Right cardiac atrium (tissue), 5 donors: ENCODE measurements around the gene HBE1. TPM values are rescaled to one million over a fixed set of nuclear protein-coding genes. Genes with fewer than 3 reads are reported as not detected.

Experiments used
- ATAC-seq, 2 donors: fragments of 200-7000 bp; cut with Tn5 transposase; one replicate each; pipeline versions ENCODE4 v1.8.0 to v1.9.1; 2020; ENCODE audit warnings: moderate library complexity in 2 of 2, mild to moderate bottlenecking in 1 of 2
- DNase-seq, 3 donors: peaks; one replicate each; pipeline ENCODE4 v3.0.0-alpha.2; 2020
- H3K27ac ChIP-seq: one replicate; pipeline ENCODE4 v1.5.1; 2013; ENCODE audit warnings: mild to moderate bottlenecking, low read length, control low read depth, moderate library complexity
- H3K27me3 ChIP-seq: one replicate; pipeline ENCODE4 v1.6.1; 2013; ENCODE audit not compliant: control insufficient read depth, insufficient read depth
- H3K4me1 ChIP-seq: one replicate; pipeline ENCODE4 v1.6.1; 2013; ENCODE audit warnings: low read length; ENCODE audit not compliant: control insufficient read depth, insufficient read depth
- H3K4me3 ChIP-seq: one replicate; pipeline ENCODE4 v1.5.1; 2013; ENCODE audit warnings: low read length, control low read depth
- H3K9me3 ChIP-seq: one replicate; pipeline ENCODE4 v1.6.1; 2013; ENCODE audit warnings: low read length; ENCODE audit not compliant: control insufficient read depth
- WGBS: extraction: QIAGEN DNeasy Blood & Tissue Kit; methylation state at CpG from one replicate; pipeline ENCODE4 v1.1.7; 2013; 5-methylcytosine and 5-hydroxymethylcytosine counted together
- intact Hi-C, 4 donors: fragments of 100-400 bp; cut with DNase I; formaldehyde crosslinking; loops; one replicate each; pipeline versions ENCODE4 v1.11.0 to v1.14.0; 2022 to 2023
- polyA plus RNA-seq: library from polyadenylated mRNA; stranded (reverse); fragments of 200-250 nt; gene quantifications from one replicate; pipeline ENCODE4 v1.2.3, GENCODE V29; 2013
- total RNA-seq, 4 donors: library from RNA; stranded (reverse); fragmentation: NEBNext Ultra II Directional; extraction: Animal tissue kit (Norgen Biotek cat#: 25700); gene quantifications; one replicate each; pipeline ENCODE4 v1.2.1, GENCODE V29; 2021
- donor health status: healthy with polysubstance abuse.
- donor health status: DM: no; HTN: yes; CAD: no.
- donor health status: DM: no; HTN: no; CAD: no.
- donor health status: DM: no; HTN: yes; CAD: no; lungs with severe emphysema.
- donor health status: DM: yes; HTN: yes; CAD: no.

The HBE1 gene
- total and polyA plus RNA-seq, 5 donors, result 0.11 TPM; not detected in 4

DNA sequence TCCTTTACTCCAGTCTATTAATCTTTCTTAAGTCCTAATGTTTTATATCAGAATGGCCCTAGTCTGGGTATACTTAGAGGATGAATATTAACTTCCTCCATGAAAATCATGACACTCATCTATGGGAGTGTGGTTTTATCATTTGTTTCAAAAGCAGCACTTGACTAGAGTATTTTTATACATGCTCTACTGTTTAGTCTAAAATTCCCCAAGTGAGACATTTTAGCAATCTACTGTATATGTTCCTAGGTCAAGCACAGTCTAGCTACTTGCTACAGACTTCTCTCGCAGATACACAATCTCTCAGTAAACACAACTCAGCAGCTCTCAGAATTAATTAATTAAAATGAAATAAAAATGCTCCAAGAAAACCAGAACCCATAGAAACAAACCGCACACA lies 39.9 kb downstream of the HBE1 start:
- 79% methylated on average over 2 of the region's 2 CpGs for WGBS
- Histone ChIP-seq H3K27ac (no peak overlapping the region), H3K4me1 (no peaks in the 10 kb centered on the region), H3K9me3 (no peaks in the 10 kb centered on the region), H3K27me3 (no peaks in the 10 kb centered on the region), H3K4me3 (no peak overlapping the region)
- ATAC-seq (no peak), DNase-seq (no peak)
- intact Hi-C loops, result no loop called here

DNA sequence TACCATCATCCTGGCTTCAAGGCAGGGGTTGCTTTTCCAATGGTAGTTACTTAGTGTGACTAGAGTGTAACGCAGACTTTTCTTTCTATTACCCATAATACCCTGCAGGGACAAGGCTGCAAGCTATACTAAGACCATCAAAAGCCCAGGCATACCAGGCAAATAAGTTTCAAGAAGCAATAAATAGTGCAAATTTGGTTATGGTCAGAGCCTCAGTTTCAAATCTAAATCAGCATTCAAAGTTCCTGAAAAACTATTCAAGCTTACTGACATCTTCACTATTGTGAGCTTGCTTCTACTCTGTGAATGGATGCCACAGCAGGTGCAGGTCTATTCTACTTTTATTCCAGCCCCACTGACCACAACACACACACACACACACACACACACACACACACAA lies 40.4 kb downstream of the HBE1 start:
- H3K9me3 ChIP-seq, result no peaks in the 10 kb centered on the region
- no peak overlapping the region for H3K4me3 ChIP-seq
- H3K27ac ChIP-seq, result no peak overlapping the region
- no peaks in the 10 kb centered on the region for H3K4me1 ChIP-seq
- intact Hi-C loops, result no loop called here
- no peaks in the 10 kb centered on the region for H3K27me3 ChIP-seq
- DNase-seq (no peak), ATAC-seq (no peak)
- WGBS, result 90% methylated on average over 1 of the region's 1 CpG

DNA sequence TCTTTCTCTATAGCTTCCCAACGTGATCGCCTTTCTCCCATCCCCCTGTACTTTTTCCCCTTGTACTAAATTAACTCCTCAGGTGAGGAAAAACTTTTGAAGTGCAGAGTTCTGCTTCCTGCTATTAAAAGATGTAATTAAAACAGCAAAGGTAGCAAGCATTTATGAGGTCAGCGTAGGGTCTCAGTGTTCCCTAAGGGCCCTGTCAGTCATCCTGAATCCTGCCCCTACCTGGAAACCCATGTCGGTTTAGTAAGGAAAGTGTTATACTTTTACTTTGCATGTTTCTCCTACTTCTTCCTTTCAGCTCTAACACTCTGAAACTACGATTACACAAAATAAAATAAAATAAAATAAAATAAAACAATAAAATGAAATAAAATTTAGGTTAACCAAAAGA lies 41.6 kb downstream of the HBE1 start:
- DNase-seq (no peak), ATAC-seq (no peak)
- 73% methylated on average over 5 of the region's 5 CpGs for WGBS
- Histone ChIP-seq H3K27ac (no peak overlapping the region), H3K4me1 (no peaks in the 10 kb centered on the region), H3K4me3 (no peak overlapping the region), H3K27me3 (no peaks in the 10 kb centered on the region), H3K9me3 (no peaks in the 10 kb centered on the region)
- intact Hi-C loops, result no loop called here

DNA sequence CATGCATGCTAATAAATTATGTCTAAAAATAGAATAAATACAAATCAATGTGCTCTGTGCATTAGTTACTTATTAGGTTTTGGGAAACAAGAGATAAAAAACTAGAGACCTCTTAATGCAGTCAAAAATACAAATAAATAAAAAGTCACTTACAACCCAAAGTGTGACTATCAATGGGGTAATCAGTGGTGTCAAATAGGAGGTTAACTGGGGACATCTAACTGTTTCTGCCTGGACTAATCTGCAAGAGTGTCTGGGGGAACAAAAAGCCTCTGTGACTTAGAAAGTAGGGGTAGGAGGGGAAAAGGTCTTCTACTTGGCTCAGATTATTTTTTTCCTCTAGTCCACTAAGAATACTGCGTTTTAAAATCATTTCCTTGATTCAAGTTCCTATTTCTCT lies 42.1 kb downstream of the HBE1 start:
- Histone ChIP-seq H3K27me3 (no peaks in the 10 kb centered on the region), H3K4me3 (no peak overlapping the region), H3K27ac (no peak overlapping the region), H3K4me1 (no peaks in the 10 kb centered on the region), H3K9me3 (no peaks in the 10 kb centered on the region)
- DNase-seq (no peak), ATAC-seq (no peak)
- intact Hi-C loops, result no loop called here
- 34% methylated on average over 1 of the region's 1 CpG for WGBS

DNA sequence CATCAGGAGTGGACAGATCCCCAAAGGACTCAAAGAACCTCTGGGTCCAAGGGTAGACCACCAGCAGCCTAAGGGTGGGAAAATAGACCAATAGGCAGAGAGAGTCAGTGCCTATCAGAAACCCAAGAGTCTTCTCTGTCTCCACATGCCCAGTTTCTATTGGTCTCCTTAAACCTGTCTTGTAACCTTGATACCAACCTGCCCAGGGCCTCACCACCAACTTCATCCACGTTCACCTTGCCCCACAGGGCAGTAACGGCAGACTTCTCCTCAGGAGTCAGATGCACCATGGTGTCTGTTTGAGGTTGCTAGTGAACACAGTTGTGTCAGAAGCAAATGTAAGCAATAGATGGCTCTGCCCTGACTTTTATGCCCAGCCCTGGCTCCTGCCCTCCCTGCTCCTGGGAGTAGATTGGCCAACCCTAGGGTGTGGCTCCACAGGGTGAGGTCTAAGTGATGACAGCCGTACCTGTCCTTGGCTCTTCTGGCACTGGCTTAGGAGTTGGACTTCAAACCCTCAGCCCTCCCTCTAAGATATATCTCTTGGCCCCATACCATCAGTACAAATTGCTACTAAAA lies 42.9 kb downstream of the HBE1 start, which contains the start of gene HBB:
HBB (minus strand) TSS at position 340 of the 579 bp plus-strand sequence; CDS start at position 290, 50 bp downstream.
- Histone ChIP-seq H3K4me1 (no peaks in the 10 kb centered on the region), H3K9me3 (no peaks in the 10 kb centered on the region), H3K4me3 (no peak within 1 kb of the TSS), H3K27me3 (no peaks in the 10 kb centered on the region), H3K27ac (no peak within 1 kb of the TSS)
- intact Hi-C loops, result no loop called here
- DNase-seq (no peak), ATAC-seq (no peak)
- 80% methylated on average over 3 of the region's 3 CpGs for whole genome bisulfite sequencing

DNA sequence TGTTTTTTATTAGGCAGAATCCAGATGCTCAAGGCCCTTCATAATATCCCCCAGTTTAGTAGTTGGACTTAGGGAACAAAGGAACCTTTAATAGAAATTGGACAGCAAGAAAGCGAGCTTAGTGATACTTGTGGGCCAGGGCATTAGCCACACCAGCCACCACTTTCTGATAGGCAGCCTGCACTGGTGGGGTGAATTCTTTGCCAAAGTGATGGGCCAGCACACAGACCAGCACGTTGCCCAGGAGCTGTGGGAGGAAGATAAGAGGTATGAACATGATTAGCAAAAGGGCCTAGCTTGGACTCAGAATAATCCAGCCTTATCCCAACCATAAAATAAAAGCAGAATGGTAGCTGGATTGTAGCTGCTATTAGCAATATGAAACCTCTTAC lies 44.3 kb downstream of the HBE1 start:
- no peak overlapping the region for H3K4me3 ChIP-seq
- no peaks in the 10 kb centered on the region for H3K4me1 ChIP-seq
- no peaks in the 10 kb centered on the region for H3K9me3 ChIP-seq
- intact Hi-C loops, result no loop called here
- ATAC-seq, result no peak
- DNase-seq, result no peak
- WGBS, result 48% methylated on average over 2 of the region's 2 CpGs
- H3K27ac ChIP-seq, result no peak overlapping the region
- no peaks in the 10 kb centered on the region for H3K27me3 ChIP-seq

DNA sequence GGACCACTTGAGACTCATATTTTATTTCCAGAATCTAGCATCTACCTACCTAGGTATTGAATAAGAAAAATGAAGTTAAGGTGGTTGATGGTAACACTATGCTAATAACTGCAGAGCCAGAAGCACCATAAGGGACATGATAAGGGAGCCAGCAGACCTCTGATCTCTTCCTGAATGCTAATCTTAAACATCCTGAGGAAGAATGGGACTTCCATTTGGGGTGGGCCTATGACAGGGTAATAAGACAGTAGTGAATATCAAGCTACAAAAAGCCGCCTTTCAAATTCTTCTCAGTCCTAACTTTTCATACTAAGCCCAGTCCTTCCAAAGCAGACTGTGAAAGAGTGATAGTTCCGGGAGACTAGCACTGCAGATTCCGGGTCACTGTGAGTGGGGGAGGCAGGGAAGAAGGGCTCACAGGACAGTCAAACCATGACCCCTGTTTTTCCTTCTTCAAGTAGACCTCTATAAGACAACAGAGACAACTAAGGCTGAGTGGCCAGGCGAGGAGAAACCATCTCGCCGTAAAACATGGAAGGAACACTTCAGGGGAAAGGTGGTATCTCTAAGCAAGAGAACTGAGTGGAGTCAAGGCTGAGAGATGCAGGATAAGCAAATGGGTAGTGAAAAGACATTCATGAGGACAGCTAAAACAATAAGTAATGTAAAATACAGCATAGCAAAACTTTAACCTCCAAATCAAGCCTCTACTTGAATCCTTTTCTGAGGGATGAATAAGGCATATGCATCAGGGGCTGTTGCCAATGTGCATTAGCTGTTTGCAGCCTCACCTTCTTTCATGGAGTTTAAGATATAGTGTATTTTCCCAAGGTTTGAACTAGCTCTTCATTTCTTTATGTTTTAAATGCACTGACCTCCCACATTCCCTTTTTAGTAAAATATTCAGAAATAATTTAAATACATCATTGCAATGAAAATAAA lies 44.9 kb downstream of the HBE1 start:
- DNase-seq (no peak), ATAC-seq (no peak)
- Histone ChIP-seq H3K4me1 (no peaks in the 10 kb centered on the region), H3K27me3 (no peaks in the 10 kb centered on the region), H3K27ac (no peak overlapping the region), H3K9me3 (no peaks in the 10 kb centered on the region), H3K4me3 (no peak overlapping the region)
- intact Hi-C loops, result no loop called here
- 71% methylated on average over 6 of the region's 6 CpGs for WGBS

DNA sequence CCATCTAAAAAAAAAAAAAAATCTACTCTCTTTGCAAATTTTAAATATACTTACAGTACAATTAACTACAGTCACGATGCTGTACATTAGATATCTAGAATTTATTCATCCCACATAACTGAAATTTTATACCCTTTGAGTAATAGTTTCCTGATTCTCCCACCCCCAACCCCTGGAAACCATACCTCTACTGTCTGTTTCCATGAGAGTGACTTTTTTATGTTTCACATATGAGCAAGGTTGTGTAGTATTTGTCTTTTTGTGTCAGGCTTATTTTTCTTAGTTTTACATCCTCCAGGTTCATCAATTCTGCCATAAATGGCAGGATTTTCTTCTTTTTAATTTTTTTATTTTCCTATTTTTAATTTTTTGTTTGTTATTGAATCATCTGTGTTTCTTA lies 46.1 kb downstream of the HBE1 start:
- H3K4me1 ChIP-seq, result no peaks in the 10 kb centered on the region
- 63% methylated on average over 1 of the region's 1 CpG for WGBS
- H3K27ac ChIP-seq, result no peak overlapping the region
- H3K4me3 ChIP-seq, result no peak overlapping the region
- H3K9me3 ChIP-seq, result no peaks in the 10 kb centered on the region
- no peaks in the 10 kb centered on the region for H3K27me3 ChIP-seq
- intact Hi-C loops, result no loop called here
- ATAC-seq, result no peak
- no peak for DNase-seq

DNA sequence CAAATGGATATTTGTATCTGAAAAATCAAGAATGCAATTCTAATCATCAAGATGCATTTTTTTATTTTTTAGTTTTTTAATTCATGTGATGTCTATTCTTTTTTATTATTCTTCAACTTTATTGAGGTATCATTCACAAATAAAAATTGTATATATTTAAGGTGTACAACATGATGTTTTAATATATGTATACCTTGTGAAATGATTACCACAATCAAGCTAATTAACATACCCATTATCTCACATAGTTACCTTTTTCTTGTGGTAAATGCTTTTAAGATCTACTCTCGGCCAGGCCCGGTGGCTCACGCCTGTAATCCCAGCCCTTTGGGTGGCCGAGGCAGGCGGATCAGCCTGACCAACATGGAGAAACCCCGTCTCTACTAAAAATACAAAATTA lies 46.6 kb downstream of the HBE1 start:
- 88% methylated on average over 6 of the region's 6 CpGs for whole genome bisulfite sequencing
- no peaks in the 10 kb centered on the region for H3K4me1 ChIP-seq
- no peaks in the 10 kb centered on the region for H3K27me3 ChIP-seq
- DNase-seq, result no peak
- H3K4me3 ChIP-seq, result no peak overlapping the region
- no peaks in the 10 kb centered on the region for H3K9me3 ChIP-seq
- H3K27ac ChIP-seq, result no peak overlapping the region
- no peak for ATAC-seq
- intact Hi-C loops, result no loop called here
